BJ (cell line): ENCODE data around the gene C5orf63. TPM values are rescaled to one million over a fixed set of nuclear protein-coding genes. Genes with fewer than 3 reads are reported as not detected.
A peak's percentile ranks its signal among the peaks of the same experiment; 100 is the strongest.

ENCODE experiments used
- CTCF ChIA-PET: fragments of 350-600 bp; formaldehyde crosslinking; extraction: SDS; loops from one replicate; lab custom pipeline; 2021; ENCODE audit warnings: antibody characterized with exemption, inconsistent platforms; lab: Yijun Ruan, JAX
- POLR2A ChIA-PET: fragments of 300-600 bp; sonication (Branson Sonifier 250); formaldehyde crosslinking; extraction: SDS; loops from one replicate; lab custom pipeline; 2021; ENCODE audit warnings: antibody characterized with exemption; lab: Charles Lee
- DNase-seq: peaks from one replicate; pipeline ENCODE4 v3.0.0-alpha.2; 2011; ENCODE audit warnings: low read depth
- H3K27me3 ChIP-seq: 2 replicates; pipeline ENCODE4 v1.6.0; 2011; ENCODE audit warnings: low read length; ENCODE audit not compliant: control insufficient read depth, insufficient read depth
- H3K36me3 ChIP-seq: 2 replicates; pipeline ENCODE4 v1.5.1; 2011; ENCODE audit warnings: low read length; ENCODE audit not compliant: control insufficient read depth, insufficient read depth
- H3K4me3 ChIP-seq: 2 replicates; pipeline ENCODE4 v1.5.1; 2011; ENCODE audit warnings: low read depth, mild to moderate bottlenecking, control low read depth, low read length
- polyA plus RNA-seq: library from polyadenylated mRNA; depleted of rRNA; stranded (reverse); fragments of >200 nt; gene quantifications from 2 replicates; pipeline ENCODE4 v1.2.3, GENCODE V29; 2011; rRNA removed
- TF ChIP-seq, protein P1 (sequence below): IDR thresholded peaks from 2 replicates; pipeline ENCODE4 v1.5.1; 2011; ENCODE audit warnings: low read depth, mild to moderate bottlenecking, control low read depth, inconsistent platforms, low read length, moderate library complexity; ENCODE audit not compliant: insufficient read depth

C5orf63 gene
- polyA plus RNA-seq, 1 experiment: 1.4 TPM

DNA sequence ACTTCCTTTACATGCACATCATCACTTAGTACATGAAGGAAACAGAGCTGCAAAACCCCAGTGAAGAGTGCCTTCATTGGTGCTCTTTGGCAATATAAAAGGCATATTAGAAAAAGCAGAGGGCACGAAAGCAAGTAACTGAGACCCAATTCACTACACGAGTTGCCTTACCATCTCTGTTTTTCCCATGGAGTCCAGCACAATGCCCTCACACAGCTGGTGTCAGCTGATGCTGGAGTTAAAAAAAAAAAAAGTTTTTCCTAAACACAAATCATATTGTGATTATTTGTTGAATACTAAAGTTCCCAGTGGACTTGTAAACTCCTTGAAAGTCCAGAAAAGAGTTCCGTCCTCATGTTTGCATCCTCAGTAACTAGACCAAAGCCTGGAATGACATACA is 68.6 kb downstream of the C5orf63 start:
- CTCF ChIA-PET: interaction anchor here (0.6 kb wide), 1 partner anchor 149 kb away, joined by 4 read pairs; no protein-coding TSS in a partner anchor

DNA sequence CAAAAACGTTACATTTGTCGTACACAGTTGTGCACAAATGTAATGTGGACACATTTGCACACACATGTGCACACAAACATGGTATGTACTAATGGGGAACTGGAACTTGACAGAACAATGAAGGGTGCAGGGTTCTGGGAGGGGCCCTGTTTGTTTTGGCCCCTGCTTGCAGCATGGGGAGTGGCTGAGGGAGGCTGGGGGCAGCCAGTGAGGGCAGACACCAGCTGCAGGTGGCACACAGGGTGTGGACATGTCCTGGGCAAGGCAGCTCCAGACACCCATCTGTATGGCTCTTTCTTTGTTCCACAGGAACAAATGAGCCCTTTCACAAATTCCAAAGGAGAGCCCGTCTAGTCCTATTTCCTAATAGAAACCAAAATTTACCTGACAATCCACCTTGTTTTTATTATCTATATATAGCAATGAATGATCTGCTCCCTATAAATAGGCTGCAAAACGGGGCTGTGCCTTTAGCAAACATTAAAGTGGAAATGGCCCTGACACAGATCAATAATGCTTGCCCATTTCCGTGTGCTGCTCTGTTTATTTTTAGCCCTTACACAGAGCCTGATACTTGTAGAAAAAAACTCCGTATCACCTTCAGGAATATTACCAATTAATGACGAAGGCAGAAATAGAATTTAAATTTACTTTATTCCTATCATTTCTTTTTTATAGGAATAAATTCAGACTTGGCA is 69.4 kb downstream of the C5orf63 start:
- Histone ChIP-seq H3K4me3 (no peak overlapping the region), H3K27me3 (no peaks in the 10 kb centered on the region), H3K36me3 (no peaks in the 10 kb centered on the region)
- TF ChIP-seq, protein P1, sequence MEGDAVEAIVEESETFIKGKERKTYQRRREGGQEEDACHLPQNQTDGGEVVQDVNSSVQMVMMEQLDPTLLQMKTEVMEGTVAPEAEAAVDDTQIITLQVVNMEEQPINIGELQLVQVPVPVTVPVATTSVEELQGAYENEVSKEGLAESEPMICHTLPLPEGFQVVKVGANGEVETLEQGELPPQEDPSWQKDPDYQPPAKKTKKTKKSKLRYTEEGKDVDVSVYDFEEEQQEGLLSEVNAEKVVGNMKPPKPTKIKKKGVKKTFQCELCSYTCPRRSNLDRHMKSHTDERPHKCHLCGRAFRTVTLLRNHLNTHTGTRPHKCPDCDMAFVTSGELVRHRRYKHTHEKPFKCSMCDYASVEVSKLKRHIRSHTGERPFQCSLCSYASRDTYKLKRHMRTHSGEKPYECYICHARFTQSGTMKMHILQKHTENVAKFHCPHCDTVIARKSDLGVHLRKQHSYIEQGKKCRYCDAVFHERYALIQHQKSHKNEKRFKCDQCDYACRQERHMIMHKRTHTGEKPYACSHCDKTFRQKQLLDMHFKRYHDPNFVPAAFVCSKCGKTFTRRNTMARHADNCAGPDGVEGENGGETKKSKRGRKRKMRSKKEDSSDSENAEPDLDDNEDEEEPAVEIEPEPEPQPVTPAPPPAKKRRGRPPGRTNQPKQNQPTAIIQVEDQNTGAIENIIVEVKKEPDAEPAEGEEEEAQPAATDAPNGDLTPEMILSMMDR: no peak
- DNase-seq: no peak
- ChIA-PET CTCF (interaction anchor here (0.6 kb wide), 2 partner anchors 29 to 148 kb away, joined by 3 to 4 read pairs; no protein-coding TSS in a partner anchor), POLR2A (no interaction called here)

More for the DNA sequence above, 68.6 kb downstream of the C5orf63 start:
- no peaks in the 10 kb centered on the region for H3K27me3 ChIP-seq
- POLR2A ChIA-PET: no interaction called here
- DNase-seq: no peak
- no peaks in the 10 kb centered on the region for H3K36me3 ChIP-seq
- H3K4me3 ChIP-seq: no peak overlapping the region
- TF ChIP-seq, protein P1: no peak

DNA sequence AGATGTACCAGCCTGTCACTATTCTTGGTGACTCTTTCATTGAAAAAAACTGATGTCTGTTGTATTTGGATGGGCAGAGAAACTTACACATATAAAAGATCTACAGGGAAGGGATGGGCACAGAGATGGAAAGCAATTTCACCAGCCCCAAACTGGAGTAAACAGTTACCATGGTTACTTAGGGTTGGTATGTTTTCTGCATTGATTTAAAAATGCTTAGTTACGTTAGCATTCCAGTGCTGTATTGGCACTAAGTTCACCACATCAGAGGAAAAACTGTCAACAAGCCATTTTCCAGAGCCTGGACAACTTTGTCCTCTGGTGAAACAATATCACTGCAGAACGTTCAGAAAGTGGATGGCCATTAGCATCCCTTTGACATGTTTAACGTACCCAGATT is 70.9 kb downstream of the C5orf63 start:
- ChIA-PET CTCF (interaction anchor here (1.5 kb wide), 1 partner anchor 26 kb away, joined by 4 read pairs; no protein-coding TSS in a partner anchor), POLR2A (no interaction called here)
- peak; percentile 28 for DNase-seq
- TF ChIP-seq, protein P1: no peak
- H3K36me3 ChIP-seq: no peaks in the 10 kb centered on the region
- no peaks in the 10 kb centered on the region for H3K27me3 ChIP-seq
- H3K4me3 ChIP-seq: no peak overlapping the region

DNA sequence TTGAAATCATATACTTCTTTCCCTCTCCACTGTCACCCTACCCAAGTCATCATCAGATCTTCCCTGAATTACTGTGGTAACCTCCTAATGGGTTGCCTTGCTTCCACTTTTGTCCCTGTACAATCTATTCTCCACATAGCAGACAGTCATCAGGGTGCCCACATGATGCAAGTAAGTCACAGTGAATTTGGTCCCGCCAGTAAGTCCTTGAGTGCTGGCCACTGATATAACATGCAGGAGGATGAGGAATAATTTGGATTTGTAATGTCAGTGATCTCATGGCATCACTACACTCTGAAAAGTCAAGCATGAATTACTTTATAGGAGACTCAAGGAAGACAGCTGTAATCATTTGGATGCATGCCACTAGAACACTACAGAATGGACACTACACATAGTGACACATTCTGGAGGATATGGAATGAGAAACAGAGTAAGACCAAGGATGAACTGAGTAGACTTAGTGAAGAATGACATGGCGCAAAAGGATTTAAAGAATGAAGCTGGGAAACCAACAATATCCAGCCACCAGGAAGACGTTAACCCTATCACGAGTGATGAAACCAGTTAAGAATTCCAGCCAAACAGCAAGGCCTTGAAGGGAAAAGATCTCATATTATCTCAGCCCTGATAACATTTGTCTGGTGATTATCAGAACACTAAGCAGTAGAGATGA is 71.5 kb downstream of the C5orf63 start:
- ChIA-PET POLR2A (no interaction called here), CTCF (interaction anchor here (1.1 to 1.5 kb wide), 2 partner anchors 9 to 27 kb away, joined by 3 to 4 read pairs; no protein-coding TSS in a partner anchor)
- TF ChIP-seq, protein P1: no peak
- no peaks in the 10 kb centered on the region for H3K36me3 ChIP-seq
- no peaks in the 10 kb centered on the region for H3K27me3 ChIP-seq
- DNase-seq: peak; percentile 82
- H3K4me3 ChIP-seq: no peak overlapping the region

Other genes with a start within 250 kb of the C5orf63 start
- gene MARCHF3, start 42.9 kb downstream of the C5orf63 start, polyA plus RNA-seq: 8.6 TPM in 2 replicates
- gene MEGF10, start 217.3 kb upstream of the C5orf63 start, polyA plus RNA-seq: not detected in 2 replicates